Karpas-422 (cell line): ENCODE data around the gene JAK1. TPM values are rescaled to one million over a fixed set of nuclear protein-coding genes. Genes with fewer than 3 reads are reported as not detected.

Source experiments
- DNase-seq: peaks from one replicate; pipeline ENCODE4 v3.0.0-alpha.2; 2015
- H2AFZ ChIP-seq: fragments of 200-600 bp; sonication (generic); 2 replicates; pipeline ENCODE4 v1.6.1; 2014; ENCODE audit warnings: antibody characterized with exemption, low read length, mixed read lengths
- H3K27ac ChIP-seq: fragments of 200-600 bp; sonication (generic); 2 replicates; pipeline ENCODE4 v1.5.1; 2014; ENCODE audit warnings: mild to moderate bottlenecking, low read length, moderate library complexity
- H3K27me3 ChIP-seq: fragments of 200-600 bp; sonication (generic); 2 replicates; pipeline ENCODE4 v1.6.1; 2014; ENCODE audit warnings: low read length, mixed read lengths
- H3K36me3 ChIP-seq: fragments of 200-600 bp; sonication (generic); 2 replicates; pipeline ENCODE4 v1.6.1; 2014; ENCODE audit warnings: low read length, mixed read lengths; ENCODE audit not compliant: insufficient read depth
- H3K4me1 ChIP-seq: fragments of 200-600 bp; sonication (generic); 2 replicates; pipeline ENCODE4 v1.6.1; 2014; ENCODE audit warnings: mild to moderate bottlenecking, low read length, mixed read lengths
- H3K4me2 ChIP-seq: fragments of 200-600 bp; sonication (generic); 2 replicates; pipeline ENCODE4 v1.6.1; 2014; ENCODE audit warnings: low read length, low read depth, mild to moderate bottlenecking; ENCODE audit not compliant: poor library complexity, severe bottlenecking
- H3K4me3 ChIP-seq: fragments of 200-600 bp; sonication (generic); 2 replicates; pipeline ENCODE4 v1.5.1; 2014; ENCODE audit warnings: mild to moderate bottlenecking, antibody characterized with exemption, low read length, mixed read lengths
- H3K79me2 ChIP-seq: fragments of 200-600 bp; sonication (generic); 2 replicates; pipeline ENCODE4 v1.6.1; 2014; ENCODE audit warnings: mild to moderate bottlenecking, low read length, mixed read lengths
- H3K9ac ChIP-seq: fragments of 200-600 bp; sonication (generic); 2 replicates; pipeline ENCODE4 v1.6.0; 2014; ENCODE audit warnings: low read length
- H3K9me2 ChIP-seq: fragments of 200-600 bp; sonication (generic), shearing (Covaris generic); replicated peaks from 2 replicates; pipeline ENCODE4 v1.6.0; 2014; ENCODE audit warnings: mild to moderate bottlenecking, low read length, moderate library complexity; ENCODE audit not compliant: insufficient read depth
- H3K9me3 ChIP-seq: fragments of 300-700, 200-600 bp; sonication (generic); 2 replicates; pipeline ENCODE4 v1.6.1; 2014; ENCODE audit warnings: low read length, mixed read lengths
- H4K20me1 ChIP-seq: fragments of 200-600 bp; sonication (generic); 2 replicates; pipeline ENCODE4 v1.6.1; 2014; ENCODE audit warnings: mild to moderate bottlenecking, antibody characterized with exemption, low read length, low read depth; ENCODE audit not compliant: insufficient read depth
- total RNA-seq: library from RNA; depleted of rRNA; stranded (reverse); fragments of >200 nt; shearing (Covaris generic); gene quantifications from 2 replicates; pipeline ENCODE4 v1.2.3, GENCODE V29; 2014; ENCODE audit warnings: low replicate concordance

Gene JAK1
- total RNA-seq, 1 experiment from 2014 or later, result 19.6 TPM

DNA sequence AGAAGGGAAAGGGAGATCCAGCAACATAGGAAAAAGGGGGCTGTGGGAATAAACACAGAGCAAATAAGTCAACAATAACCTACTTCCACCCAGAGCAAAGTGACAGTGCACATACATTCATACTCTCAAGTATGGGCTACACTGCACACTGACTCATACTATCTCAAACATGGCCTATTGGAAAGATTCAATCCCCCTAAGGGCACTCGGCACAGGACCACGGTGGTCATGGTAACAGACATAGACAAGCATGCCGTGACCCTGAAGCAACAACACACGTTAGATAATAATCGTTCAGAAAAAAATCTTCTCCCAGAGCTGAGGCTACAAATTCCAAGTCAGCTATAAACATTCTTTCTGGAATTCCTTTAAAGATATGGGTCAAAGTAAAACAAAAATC lies 16.8 kb upstream of the JAK1 start:
- H3K4me3 ChIP-seq, result no peak overlapping the region
- H3K79me2 ChIP-seq, result no peaks in the 10 kb centered on the region
- no peaks in the 10 kb centered on the region for H3K4me1 ChIP-seq
- H3K9me2 ChIP-seq, result no peaks in the 10 kb centered on the region
- no peaks in the 10 kb centered on the region for H3K36me3 ChIP-seq
- DNase-seq, result no peak
- no peak overlapping the region for H2AFZ ChIP-seq
- H3K4me2 ChIP-seq, result no peak overlapping the region
- H3K27ac ChIP-seq, result no peak overlapping the region
- no peaks in the 10 kb centered on the region for H3K27me3 ChIP-seq
- no peaks in the 10 kb centered on the region for H3K9me3 ChIP-seq
- H3K9ac ChIP-seq, result no peak overlapping the region
- no peaks in the 10 kb centered on the region for H4K20me1 ChIP-seq

DNA sequence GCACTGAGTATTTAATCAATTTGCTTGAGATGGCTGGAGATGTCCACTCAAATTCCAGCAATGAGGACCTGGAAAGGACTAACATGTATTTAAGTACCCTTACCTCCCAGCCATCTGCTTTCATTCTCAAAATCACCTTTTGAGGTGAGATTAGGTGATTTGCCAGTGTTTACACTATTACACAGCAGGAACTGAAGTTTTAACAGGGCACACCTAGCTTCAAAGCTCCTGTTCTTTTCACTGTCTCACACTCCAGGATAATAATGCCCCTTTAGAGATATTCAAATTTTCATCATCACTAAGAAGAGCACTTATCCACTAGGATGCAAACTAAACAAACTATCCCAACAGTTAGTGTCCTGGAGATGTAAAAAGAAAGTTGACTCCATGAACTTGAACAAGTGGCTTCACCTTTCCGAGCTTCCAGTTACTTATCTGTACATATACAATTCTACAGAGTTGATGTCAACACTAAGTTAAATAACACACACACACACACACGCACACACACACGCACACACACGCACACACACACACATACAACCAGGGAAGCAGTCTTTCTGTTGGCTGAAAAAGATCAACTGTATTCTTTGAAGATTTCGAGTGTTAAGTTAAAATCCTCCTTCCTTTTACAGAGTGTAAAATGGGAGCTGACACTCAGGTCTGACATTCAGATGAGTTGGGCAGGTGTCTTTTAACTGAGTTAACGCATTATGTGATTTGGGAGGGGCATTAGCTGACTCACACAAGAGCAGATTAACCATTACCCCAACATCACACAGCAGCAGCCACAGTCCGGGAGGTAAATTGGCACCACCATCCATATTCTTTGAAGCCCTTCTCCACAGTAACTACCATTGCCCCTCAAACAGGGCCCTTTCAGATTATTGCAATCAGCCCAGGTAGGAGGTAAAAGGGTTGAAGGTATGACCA lies 15.5 kb upstream of the JAK1 start:
- no peaks in the 10 kb centered on the region for H3K9me2 ChIP-seq
- H3K4me3 ChIP-seq, result no peak overlapping the region
- no peak overlapping the region for H2AFZ ChIP-seq
- no peak overlapping the region for H3K9ac ChIP-seq
- DNase-seq, result no peak
- H3K27me3 ChIP-seq, result no peaks in the 10 kb centered on the region
- no peaks in the 10 kb centered on the region for H4K20me1 ChIP-seq
- no peaks in the 10 kb centered on the region for H3K79me2 ChIP-seq
- H3K4me2 ChIP-seq, result no peak overlapping the region
- H3K36me3 ChIP-seq, result no peaks in the 10 kb centered on the region
- no peaks in the 10 kb centered on the region for H3K4me1 ChIP-seq
- no peak overlapping the region for H3K27ac ChIP-seq
- no peaks in the 10 kb centered on the region for H3K9me3 ChIP-seq

DNA sequence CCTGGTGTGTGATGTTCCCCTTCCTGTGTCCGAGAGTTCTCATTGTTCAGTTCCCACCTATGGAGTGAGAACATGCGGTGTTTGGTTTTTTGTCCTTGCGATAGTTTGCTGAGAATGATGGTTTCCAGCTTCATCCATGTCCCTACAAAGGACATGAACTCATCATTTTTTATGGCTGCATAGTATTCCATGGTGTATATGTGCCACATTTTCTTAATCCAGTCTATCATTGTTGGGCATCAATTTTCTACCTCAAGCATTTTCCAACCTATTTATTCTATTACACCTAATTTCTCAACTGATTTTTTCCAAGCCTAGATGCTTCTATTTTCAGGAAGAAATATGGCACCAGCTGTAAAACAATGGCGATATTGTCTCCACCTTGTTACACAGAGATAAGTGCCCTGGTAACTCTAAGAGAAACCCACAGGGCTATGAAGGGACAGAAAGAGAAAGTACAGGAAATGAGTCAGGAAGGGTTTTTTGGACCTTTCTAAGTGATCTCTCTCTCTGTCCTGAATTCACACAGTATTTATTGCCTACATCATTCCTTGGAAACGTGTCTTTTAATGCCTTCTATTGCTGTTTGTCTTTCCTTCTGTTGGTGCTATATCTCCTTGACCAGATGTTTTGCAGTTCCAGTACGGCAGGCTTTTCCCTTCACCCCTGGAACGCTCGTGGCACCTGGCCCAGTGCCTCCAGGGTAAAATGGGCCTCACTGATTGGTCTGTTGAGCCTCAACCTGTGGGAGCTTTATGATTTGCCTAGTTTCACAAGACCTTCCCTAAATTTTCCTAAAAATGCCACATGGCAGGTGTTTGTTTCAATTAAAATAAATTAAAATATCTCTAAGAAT lies 14.6 kb upstream of the JAK1 start:
- DNase-seq, result no peak
- Histone ChIP-seq H3K27ac (no peak overlapping the region), H4K20me1 (no peaks in the 10 kb centered on the region), H3K4me2 (no peak overlapping the region), H3K27me3 (no peaks in the 10 kb centered on the region), H3K9me2 (no peaks in the 10 kb centered on the region), H3K4me3 (no peak overlapping the region), H3K79me2 (no peaks in the 10 kb centered on the region), H3K4me1 (no peaks in the 10 kb centered on the region), H3K9me3 (no peaks in the 10 kb centered on the region), H3K36me3 (no peaks in the 10 kb centered on the region), H2AFZ (no peak overlapping the region), H3K9ac (no peak overlapping the region)

DNA sequence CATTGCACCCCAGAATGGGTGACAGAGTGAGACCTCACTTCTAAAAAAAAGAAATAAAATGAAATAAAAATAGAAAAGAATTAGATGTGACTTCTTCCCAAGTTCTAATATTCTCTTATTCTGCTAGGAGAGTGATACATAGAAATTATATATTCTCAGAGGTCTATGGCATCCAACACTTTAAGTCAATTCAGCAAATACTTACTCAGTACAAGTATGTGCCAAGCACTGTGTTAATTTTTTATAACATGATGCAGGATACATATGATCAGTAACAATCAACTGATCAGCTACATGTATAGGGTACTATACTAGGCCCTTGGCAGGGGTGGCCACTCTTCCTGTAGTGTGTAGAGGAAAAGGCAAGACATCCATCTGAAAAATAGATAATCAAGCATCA lies 13.0 kb upstream of the JAK1 start:
- Histone ChIP-seq H3K9me2 (no peaks in the 10 kb centered on the region), H3K79me2 (no peaks in the 10 kb centered on the region), H3K27me3 (no peaks in the 10 kb centered on the region), H3K4me1 (no peaks in the 10 kb centered on the region), H3K36me3 (no peaks in the 10 kb centered on the region), H2AFZ (no peak overlapping the region), H4K20me1 (no peaks in the 10 kb centered on the region), H3K4me3 (no peak overlapping the region), H3K9ac (no peak overlapping the region), H3K9me3 (no peaks in the 10 kb centered on the region), H3K27ac (no peak overlapping the region), H3K4me2 (no peak overlapping the region)
- no peak for DNase-seq

DNA sequence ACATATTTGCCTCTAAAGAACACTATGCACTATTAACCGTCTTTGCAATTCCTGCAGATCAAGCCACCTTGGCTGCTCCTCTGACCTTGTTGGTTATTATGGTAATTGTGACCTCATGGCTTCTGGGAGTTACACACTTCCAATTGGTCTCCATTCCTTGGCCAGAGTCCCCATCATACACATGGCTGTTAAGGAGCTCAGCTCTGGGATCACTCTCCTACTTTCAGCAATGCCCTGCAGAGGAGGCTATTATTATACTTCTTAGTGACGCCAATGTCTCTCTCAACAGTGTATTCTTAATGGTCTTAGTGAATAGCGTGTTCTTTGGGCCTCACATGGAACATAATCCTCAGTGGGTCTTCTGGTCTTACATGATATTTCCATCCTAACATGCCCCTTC lies 10.0 kb upstream of the JAK1 start:
- Histone ChIP-seq H3K27me3 (no peaks in the 10 kb centered on the region), H2AFZ (no peak overlapping the region), H3K9ac (no peak overlapping the region), H3K4me1 (no peaks in the 10 kb centered on the region), H3K79me2 (no peaks in the 10 kb centered on the region), H3K9me3 (no peaks in the 10 kb centered on the region), H3K27ac (no peak overlapping the region), H3K9me2 (no peaks in the 10 kb centered on the region), H4K20me1 (no peaks in the 10 kb centered on the region), H3K4me3 (no peak overlapping the region), H3K36me3 (no peaks in the 10 kb centered on the region), H3K4me2 (no peak overlapping the region)
- DNase-seq, result no peak

DNA sequence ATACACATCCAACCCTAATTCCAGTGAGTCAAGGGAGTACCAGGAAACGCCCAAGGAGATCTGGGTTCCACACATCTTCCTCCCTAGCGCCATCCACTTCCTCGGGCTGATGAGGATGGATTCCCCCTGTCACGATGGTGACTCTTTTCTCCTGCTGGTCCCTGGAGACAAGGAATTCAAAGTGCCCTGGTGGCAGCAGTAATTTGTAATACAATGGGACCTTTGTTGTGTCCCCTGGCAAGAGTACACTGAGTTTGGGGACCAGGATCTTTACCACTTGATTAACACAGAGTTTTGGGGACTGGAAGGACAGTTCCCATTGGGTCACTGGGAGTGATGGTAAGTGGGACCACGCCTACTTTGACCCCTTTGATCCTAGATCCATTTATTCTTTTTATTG lies 9.4 kb upstream of the JAK1 start:
- H3K9me2 ChIP-seq, result no peaks in the 10 kb centered on the region
- no peak for DNase-seq
- no peak overlapping the region for H3K4me3 ChIP-seq
- H4K20me1 ChIP-seq, result no peaks in the 10 kb centered on the region
- H3K27ac ChIP-seq, result no peak overlapping the region
- no peaks in the 10 kb centered on the region for H3K4me1 ChIP-seq
- H3K9me3 ChIP-seq, result no peaks in the 10 kb centered on the region
- H3K79me2 ChIP-seq, result no peaks in the 10 kb centered on the region
- no peak overlapping the region for H2AFZ ChIP-seq
- no peaks in the 10 kb centered on the region for H3K27me3 ChIP-seq
- H3K36me3 ChIP-seq, result no peaks in the 10 kb centered on the region
- no peak overlapping the region for H3K9ac ChIP-seq
- H3K4me2 ChIP-seq, result no peak overlapping the region

DNA sequence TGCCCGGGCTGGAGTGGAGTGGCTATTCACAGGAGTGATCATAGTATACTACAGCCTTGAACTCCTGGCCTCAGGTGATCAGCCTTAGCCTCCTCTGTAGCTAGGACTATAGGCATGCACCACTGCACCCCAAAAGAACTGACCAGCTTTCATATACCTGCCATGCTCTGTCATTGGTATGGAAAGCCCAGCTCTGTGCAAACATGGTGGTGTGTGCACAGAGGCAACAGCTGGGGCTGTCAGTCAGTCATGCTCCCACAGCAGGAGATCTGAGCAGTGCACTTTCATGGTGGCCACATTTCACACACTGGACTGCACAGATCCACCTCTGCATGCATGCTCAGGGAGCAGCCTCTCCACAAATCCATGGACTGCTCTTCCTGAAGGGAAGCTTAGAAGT lies 8.8 kb upstream of the JAK1 start:
- H4K20me1 ChIP-seq, result no peaks in the 10 kb centered on the region
- H3K4me1 ChIP-seq, result no peaks in the 10 kb centered on the region
- no peaks in the 10 kb centered on the region for H3K79me2 ChIP-seq
- no peak for DNase-seq
- H3K9ac ChIP-seq, result no peak overlapping the region
- no peak overlapping the region for H3K27ac ChIP-seq
- H3K36me3 ChIP-seq, result no peaks in the 10 kb centered on the region
- H3K4me3 ChIP-seq, result no peak overlapping the region
- H3K27me3 ChIP-seq, result no peaks in the 10 kb centered on the region
- no peak overlapping the region for H2AFZ ChIP-seq
- no peaks in the 10 kb centered on the region for H3K9me2 ChIP-seq
- no peaks in the 10 kb centered on the region for H3K9me3 ChIP-seq
- H3K4me2 ChIP-seq, result no peak overlapping the region

DNA sequence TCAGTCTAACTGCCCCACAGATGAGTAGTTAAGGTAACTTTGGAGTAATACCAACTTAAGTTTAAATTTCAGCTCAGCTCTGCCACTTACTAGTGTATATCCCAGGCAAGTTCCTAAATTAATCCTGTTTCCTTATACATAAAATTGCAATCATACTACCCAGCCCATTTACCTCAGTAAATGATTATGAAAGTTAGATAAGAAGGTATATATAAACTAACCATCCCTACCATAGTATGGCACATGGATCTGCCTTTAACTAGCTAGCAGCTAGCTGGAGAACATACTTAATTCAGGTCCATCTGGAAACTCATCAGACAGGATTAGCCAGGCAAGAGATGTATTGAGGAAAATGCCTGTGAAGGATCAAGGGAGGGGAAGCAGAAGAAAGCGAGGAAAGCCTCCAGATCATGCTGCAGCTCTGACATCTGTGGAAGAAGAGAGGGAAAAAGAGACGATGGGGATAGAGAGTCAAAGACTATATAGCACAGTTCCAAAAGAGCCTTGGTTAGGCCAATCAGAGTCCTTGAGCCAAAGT lies 8.0 kb upstream of the JAK1 start:
- Histone ChIP-seq H3K9me3 (no peaks in the 10 kb centered on the region), H3K9me2 (no peaks in the 10 kb centered on the region), H3K4me1 (no peaks in the 10 kb centered on the region), H2AFZ (no peak overlapping the region), H4K20me1 (no peaks in the 10 kb centered on the region), H3K27me3 (no peaks in the 10 kb centered on the region), H3K4me3 (no peak overlapping the region), H3K79me2 (no peaks in the 10 kb centered on the region), H3K9ac (no peak overlapping the region), H3K27ac (no peak overlapping the region), H3K36me3 (no peaks in the 10 kb centered on the region), H3K4me2 (no peak overlapping the region)
- DNase-seq, result no peak
